OCI-LY1 (cell line): ENCODE results near the gene PRSS58.

Experiments
- H2AFZ ChIP-seq: fragments of 200-600 bp; sonication (generic), shearing (Covaris generic); 2 replicates; pipeline ENCODE4 v1.6.0; 2014; ENCODE audit warnings: antibody characterized with exemption, mild to moderate bottlenecking, low read length
- H3F3A ChIP-seq: fragments of 200-600 bp; sonication (generic), shearing (Covaris generic); 2 replicates; pipeline ENCODE4 v1.6.0; 2014; ENCODE audit warnings: mild to moderate bottlenecking, antibody characterized with exemption, low read length, moderate library complexity; ENCODE audit not compliant: insufficient read depth
- H3K27ac ChIP-seq: fragments of 200-600 bp; sonication (generic); 2 replicates; pipeline ENCODE4 v1.5.1; 2014; ENCODE audit warnings: low read length, mixed run types, mild to moderate bottlenecking, low read depth; ENCODE audit not compliant: poor library complexity, severe bottlenecking
- H3K27me3 ChIP-seq: fragments of 200-600 bp; sonication (generic); 2 replicates; pipeline ENCODE4 v1.6.0; 2014; ENCODE audit warnings: antibody characterized with exemption, mild to moderate bottlenecking, low read length, moderate library complexity; ENCODE audit not compliant: insufficient read depth
- H3K36me3 ChIP-seq: fragments of 200-600 bp; sonication (generic); 2 replicates; pipeline ENCODE4 v1.6.1; 2014; ENCODE audit warnings: mild to moderate bottlenecking, antibody characterized with exemption, low read length, moderate library complexity, mixed read lengths; ENCODE audit not compliant: insufficient read depth
- H3K4me1 ChIP-seq: fragments of 200-600 bp; sonication (generic); 2 replicates; pipeline ENCODE4 v1.5.1; 2014; ENCODE audit warnings: mild to moderate bottlenecking, low read length, moderate library complexity; ENCODE audit not compliant: insufficient read depth, severe bottlenecking
- H3K4me2 ChIP-seq: fragments of 200-600 bp; sonication (generic), shearing (Covaris generic); 2 replicates; pipeline ENCODE4 v1.6.1; 2014; ENCODE audit warnings: low read length
- H3K4me3 ChIP-seq: fragments of 200-600 bp; sonication (generic); 2 replicates; pipeline ENCODE4 v1.5.1; 2014; ENCODE audit warnings: low read length, low read depth, mild to moderate bottlenecking, mixed read lengths; ENCODE audit not compliant: poor library complexity, severe bottlenecking
- H3K79me2 ChIP-seq: fragments of 200-600 bp; shearing (Covaris generic); 2 replicates; pipeline ENCODE4 v1.6.1; 2016; ENCODE audit warnings: mixed run types, low read length, mixed read lengths; ENCODE audit not compliant: insufficient read depth
- H3K9ac ChIP-seq: fragments of 200-600 bp; sonication (generic), shearing (Covaris generic); 2 replicates; pipeline ENCODE4 v1.6.1; 2014; ENCODE audit warnings: mild to moderate bottlenecking, low read length, mixed read lengths
- H3K9me2 ChIP-seq: fragments of 200-600 bp; sonication (generic), shearing (Covaris generic); 2 replicates; pipeline ENCODE4 v1.6.1; 2014; ENCODE audit warnings: low read depth, mild to moderate bottlenecking, low read length, mixed read lengths
- H3K9me3 ChIP-seq: fragments of 200-600 bp; shearing (Covaris generic); 2 replicates; pipeline ENCODE4 v1.6.1; 2014; ENCODE audit warnings: low read length, mixed read lengths
- H4K20me1 ChIP-seq: fragments of 200-600 bp; sonication (generic), shearing (Covaris generic); 2 replicates; pipeline ENCODE4 v1.6.0; 2016; ENCODE audit warnings: mild to moderate bottlenecking, low read length; ENCODE audit not compliant: insufficient read depth
- EZH2 ChIP-seq: fragments of 200-600 bp; sonication (generic), shearing (Covaris generic); IDR thresholded peaks from 2 replicates; pipeline ENCODE4 v1.8.0; 2017; ENCODE audit warnings: borderline replicate concordance, mixed run types, mild to moderate bottlenecking, antibody characterized with exemption, low read length, moderate library complexity, mixed read lengths
- TF ChIP-seq, protein P1 (sequence below): fragments of 200-600 bp; sonication (generic), shearing (Covaris generic); IDR thresholded peaks from 2 replicates; pipeline ENCODE4 v1.5.1; 2017; ENCODE audit warnings: mild to moderate bottlenecking, antibody characterized with exemption, low read length, moderate library complexity, mixed read lengths

Gene PRSS58

DNA sequence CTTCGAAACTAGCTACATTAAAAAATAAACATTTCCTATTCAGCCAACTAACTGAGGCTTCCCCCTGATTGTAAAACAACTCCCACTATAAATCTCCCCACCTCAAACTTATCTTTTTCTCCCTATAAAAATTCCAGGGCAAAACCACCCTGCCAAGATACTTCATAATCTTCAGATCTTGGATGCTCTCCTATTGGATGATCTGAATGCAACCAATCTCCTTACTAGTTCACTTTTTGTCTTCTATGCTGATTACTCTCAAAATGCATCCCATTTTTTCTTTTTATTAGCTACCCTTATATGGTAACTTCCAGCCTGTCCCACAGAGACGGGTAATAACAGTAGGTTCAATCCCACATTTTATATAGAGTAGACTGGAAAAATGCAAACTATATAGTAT, 15.0 kb upstream of the PRSS58 start:
- H3K79me2 ChIP-seq, result no peaks in the 10 kb centered on the region
- no peak for TF ChIP-seq EZH2
- no peaks in the 10 kb centered on the region for H3K9me2 ChIP-seq
- no peak overlapping the region for H3K27ac ChIP-seq
- H3K4me2 ChIP-seq, result no peak overlapping the region
- H3K36me3 ChIP-seq, result no peaks in the 10 kb centered on the region
- no peak overlapping the region for H3K9ac ChIP-seq
- H3K27me3 ChIP-seq, result no peaks in the 10 kb centered on the region; the same call in 1 of the 2 replicates
- H3F3A ChIP-seq, result no peaks in the 10 kb centered on the region
- no peak overlapping the region for H2AFZ ChIP-seq
- no peak overlapping the region for H3K4me3 ChIP-seq
- H3K9me3 ChIP-seq, result no peaks in the 10 kb centered on the region
- H4K20me1 ChIP-seq, result no peaks in the 10 kb centered on the region
- no peaks in the 10 kb centered on the region for H3K4me1 ChIP-seq

DNA sequence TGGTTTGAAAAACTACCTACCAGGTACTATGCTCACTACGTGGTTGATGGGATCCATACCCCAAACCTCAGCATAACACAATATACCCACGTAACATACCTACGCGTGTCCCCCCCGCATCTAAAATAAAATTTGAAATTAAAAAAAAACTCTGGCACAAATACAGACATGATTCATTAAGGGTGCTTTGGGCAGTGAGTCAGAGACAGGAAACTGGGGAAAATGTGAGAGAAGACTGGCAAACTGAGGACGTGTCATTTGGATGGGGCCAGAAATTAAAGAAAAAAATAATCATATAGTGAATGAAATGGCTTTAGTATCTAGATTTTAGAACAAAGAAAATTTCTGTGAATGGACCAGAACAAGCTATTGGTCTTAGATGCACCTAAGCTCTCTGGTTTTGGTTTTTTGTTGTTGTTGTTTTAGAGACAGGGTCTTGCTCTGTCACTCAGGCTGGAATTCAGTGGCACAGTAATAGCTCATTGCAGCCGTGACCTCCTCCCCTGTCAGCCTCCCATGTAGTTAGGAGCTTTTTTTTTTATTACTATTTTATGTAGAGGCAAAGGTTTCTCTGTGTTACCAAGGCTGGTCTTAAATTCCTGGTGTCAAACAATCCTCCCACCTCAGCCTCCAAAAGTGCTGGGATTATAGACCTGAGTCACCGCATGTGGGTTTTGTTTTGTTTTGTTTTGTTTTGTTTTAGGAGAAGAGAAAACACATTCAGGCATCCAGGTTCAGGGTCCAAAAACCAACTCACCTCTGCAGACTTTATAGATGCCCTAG, 5.9 kb upstream of the PRSS58 start:
- TF ChIP-seq, protein P1, sequence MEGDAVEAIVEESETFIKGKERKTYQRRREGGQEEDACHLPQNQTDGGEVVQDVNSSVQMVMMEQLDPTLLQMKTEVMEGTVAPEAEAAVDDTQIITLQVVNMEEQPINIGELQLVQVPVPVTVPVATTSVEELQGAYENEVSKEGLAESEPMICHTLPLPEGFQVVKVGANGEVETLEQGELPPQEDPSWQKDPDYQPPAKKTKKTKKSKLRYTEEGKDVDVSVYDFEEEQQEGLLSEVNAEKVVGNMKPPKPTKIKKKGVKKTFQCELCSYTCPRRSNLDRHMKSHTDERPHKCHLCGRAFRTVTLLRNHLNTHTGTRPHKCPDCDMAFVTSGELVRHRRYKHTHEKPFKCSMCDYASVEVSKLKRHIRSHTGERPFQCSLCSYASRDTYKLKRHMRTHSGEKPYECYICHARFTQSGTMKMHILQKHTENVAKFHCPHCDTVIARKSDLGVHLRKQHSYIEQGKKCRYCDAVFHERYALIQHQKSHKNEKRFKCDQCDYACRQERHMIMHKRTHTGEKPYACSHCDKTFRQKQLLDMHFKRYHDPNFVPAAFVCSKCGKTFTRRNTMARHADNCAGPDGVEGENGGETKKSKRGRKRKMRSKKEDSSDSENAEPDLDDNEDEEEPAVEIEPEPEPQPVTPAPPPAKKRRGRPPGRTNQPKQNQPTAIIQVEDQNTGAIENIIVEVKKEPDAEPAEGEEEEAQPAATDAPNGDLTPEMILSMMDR, result no peak
- TF ChIP-seq EZH2, result no peak
- H3K36me3 ChIP-seq, result no peaks in the 10 kb centered on the region
- H3K4me2 ChIP-seq, result no peak overlapping the region
- H3K9ac ChIP-seq, result no peak overlapping the region
- no peaks in the 10 kb centered on the region for H3K9me3 ChIP-seq
- no peaks in the 10 kb centered on the region for H3F3A ChIP-seq
- no peaks in the 10 kb centered on the region for H3K79me2 ChIP-seq
- H2AFZ ChIP-seq, result no peak overlapping the region
- H3K27ac ChIP-seq, result no peak overlapping the region
- no peaks in the 10 kb centered on the region for H3K4me1 ChIP-seq
- H3K27me3 ChIP-seq, result no peaks in the 10 kb centered on the region; the same call in none of the 2 replicates
- H3K4me3 ChIP-seq, result no peak overlapping the region
- no peaks in the 10 kb centered on the region for H3K9me2 ChIP-seq
- H4K20me1 ChIP-seq, result no peaks in the 10 kb centered on the region

DNA sequence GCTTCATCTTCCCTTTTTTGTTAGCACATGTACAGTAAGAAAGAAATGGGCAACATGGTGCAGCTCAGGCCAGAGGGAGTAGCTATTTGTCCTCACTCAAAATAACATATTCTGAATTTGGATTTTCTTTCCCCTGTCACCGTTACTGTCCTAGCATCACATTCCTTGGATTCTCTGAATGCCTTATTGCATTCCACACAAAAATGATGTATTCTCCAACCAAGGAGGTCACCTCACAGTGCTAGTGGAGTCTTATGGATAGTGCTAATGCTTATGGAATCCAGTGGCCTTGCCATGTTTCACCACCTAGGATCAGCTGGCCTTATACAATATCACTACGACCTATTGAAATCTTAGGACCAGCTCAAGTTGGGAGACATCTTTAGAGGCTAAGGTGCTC, 7.2 kb downstream of the PRSS58 start:
- Histone ChIP-seq H3K79me2 (no peaks in the 10 kb centered on the region), H4K20me1 (no peaks in the 10 kb centered on the region), H2AFZ (no peak overlapping the region), H3K9me3 (no peaks in the 10 kb centered on the region), H3K9ac (no peak overlapping the region), H3K27ac (no peak overlapping the region), H3K36me3 (no peaks in the 10 kb centered on the region), H3K4me2 (no peak overlapping the region), H3K9me2 (no peaks in the 10 kb centered on the region), H3F3A (no peaks in the 10 kb centered on the region), H3K4me1 (no peaks in the 10 kb centered on the region), H3K27me3 (no peaks in the 10 kb centered on the region), H3K4me3 (no peak overlapping the region)
- TF ChIP-seq, protein P1, result no peak
- no peak for TF ChIP-seq EZH2

DNA sequence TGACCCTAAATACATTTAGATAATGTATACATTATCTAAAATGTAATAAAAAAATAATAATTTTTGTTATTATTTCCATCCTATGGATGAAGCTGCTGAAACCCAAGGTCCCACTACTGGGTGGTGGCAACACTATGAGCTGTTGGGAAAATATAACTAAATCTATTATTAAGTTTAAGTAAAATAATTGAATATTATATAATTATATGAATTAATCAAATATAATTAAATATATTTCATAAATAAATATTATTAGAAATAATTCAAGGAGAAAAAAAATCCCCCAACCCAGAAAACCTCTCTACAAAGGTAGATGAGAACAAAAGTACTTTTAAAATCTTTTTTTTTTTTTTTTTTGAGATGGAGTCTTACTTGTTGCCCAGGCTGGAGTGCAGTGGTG, 7.9 kb downstream of the PRSS58 start:
- no peaks in the 10 kb centered on the region for H3K9me2 ChIP-seq
- no peak overlapping the region for H3K9ac ChIP-seq
- no peak overlapping the region for H3K27ac ChIP-seq
- no peak overlapping the region for H3K4me2 ChIP-seq
- H3K9me3 ChIP-seq, result no peaks in the 10 kb centered on the region
- no peak for TF ChIP-seq EZH2
- TF ChIP-seq, protein P1, result no peak
- no peak overlapping the region for H2AFZ ChIP-seq
- no peaks in the 10 kb centered on the region for H3F3A ChIP-seq
- H3K4me1 ChIP-seq, result no peaks in the 10 kb centered on the region
- no peaks in the 10 kb centered on the region for H3K36me3 ChIP-seq
- no peaks in the 10 kb centered on the region for H3K79me2 ChIP-seq
- H3K4me3 ChIP-seq, result no peak overlapping the region
- H4K20me1 ChIP-seq, result no peaks in the 10 kb centered on the region
- no peaks in the 10 kb centered on the region for H3K27me3 ChIP-seq
